Right hindlimb (tissue), 1 donor: Measurements from ENCODE around the gene DRAP1.
A peak's percentile ranks its signal among the peaks of the same experiment; 100 is the strongest.

ENCODE experiments used
- DNase-seq: peaks from one replicate; pipeline ENCODE4 v3.0.0-alpha.2; 2018

The DRAP1 gene

DNA sequence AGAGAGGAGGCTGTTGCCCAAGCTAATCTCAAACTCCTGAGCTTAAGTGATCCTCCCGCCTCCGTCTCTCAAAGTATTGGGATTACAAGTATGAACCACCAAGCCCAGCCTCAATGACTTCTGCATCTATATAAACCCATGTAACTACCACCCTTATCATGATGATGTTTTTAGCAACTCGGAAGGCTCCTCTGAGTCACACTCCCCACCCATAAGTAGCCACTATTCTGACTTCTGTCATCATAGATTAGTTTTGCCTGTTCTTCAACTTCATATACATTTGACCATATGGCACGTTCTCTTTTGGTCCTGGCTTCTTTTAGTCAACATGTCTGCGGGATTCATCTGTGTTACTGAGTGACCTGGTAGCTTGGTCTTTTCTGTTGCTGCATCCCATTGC is 12.6 kb upstream of the DRAP1 start:
- no peak for DNase-seq

DNA sequence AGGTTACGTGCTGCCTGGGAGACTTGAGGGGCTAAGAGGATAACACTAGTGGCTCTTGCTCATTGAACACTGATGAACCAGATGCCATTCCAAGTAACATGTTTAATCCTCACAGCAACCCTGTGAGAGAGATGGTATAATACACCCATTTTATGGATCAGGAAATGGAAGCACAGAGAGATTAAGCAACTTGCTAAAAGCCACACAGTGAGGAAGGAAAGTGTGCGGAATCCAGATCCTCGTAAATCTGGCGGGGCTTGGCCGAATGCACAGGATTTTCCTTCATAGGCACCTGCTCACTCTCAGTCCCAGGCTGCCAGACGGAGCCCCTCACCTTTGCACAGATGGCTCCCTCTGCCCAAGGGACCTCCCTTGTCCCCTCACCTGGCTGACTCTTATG is 11.3 kb upstream of the DRAP1 start:
- no peak for DNase-seq

DNA sequence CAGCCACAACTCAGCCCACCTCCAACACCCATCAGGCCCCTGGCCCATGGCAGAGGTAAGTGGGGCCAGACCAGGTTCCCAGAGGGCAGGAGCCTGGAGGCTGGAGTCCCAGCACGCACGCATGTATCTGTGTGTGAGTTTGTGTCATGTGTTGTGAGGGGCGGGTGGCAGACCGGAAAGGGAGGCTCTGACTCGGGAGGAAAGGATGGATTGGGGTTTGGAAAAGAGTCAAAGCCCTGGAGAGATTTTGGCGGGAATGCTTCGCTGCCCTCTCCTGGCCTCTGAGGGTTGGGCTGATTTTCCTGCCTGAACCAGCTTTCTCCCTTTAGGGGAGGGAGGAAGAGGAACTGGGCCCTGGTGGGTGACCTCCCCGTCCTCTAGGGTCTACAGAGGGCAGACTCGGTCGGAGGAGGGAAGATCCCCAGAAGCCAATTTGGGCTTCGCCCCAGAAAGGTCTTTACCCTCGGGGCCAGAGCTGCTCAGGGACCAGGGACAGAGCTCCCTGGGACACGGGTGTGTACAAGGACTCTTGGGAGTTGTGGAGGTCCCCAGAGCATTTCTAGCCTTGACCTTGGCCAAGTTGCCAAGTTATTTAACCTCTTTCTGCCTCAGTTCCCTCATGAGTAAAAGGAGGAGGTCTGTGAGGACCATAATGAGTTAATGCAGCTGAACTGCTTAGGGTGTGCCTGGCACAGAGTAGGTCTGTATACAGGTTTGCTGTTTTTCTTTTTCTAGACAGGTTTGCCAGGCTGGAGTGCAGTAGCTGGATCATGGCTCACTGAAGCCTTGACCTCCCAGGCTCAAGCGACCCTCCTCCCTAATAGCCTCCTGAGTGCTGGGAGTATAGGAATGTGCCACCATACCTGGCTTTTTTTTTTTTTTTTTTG is 7.3 kb upstream of the DRAP1 start:
- DNase-seq = peak; percentile 76

DNA sequence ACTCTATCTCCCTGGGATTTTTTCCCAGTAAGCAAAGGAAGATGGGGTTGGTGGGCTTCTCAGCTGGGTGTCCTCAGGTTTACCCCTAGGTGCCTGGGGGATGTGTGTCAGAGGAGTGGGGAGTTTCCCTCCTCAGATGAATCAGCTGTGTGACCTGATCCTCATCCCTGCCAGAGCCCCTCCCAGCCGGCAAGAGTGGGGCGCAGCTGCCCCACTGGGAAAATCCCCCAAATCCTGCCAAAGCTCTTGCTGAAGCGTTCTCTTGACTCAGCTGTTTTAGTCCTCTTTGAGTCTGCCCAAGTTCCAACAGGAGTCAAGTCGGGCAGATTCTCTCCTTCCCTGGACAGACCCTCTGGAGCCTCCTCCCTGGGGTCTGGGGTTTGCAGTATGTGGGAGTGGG is 6.4 kb upstream of the DRAP1 start:
- DNase-seq = no peak

DNA sequence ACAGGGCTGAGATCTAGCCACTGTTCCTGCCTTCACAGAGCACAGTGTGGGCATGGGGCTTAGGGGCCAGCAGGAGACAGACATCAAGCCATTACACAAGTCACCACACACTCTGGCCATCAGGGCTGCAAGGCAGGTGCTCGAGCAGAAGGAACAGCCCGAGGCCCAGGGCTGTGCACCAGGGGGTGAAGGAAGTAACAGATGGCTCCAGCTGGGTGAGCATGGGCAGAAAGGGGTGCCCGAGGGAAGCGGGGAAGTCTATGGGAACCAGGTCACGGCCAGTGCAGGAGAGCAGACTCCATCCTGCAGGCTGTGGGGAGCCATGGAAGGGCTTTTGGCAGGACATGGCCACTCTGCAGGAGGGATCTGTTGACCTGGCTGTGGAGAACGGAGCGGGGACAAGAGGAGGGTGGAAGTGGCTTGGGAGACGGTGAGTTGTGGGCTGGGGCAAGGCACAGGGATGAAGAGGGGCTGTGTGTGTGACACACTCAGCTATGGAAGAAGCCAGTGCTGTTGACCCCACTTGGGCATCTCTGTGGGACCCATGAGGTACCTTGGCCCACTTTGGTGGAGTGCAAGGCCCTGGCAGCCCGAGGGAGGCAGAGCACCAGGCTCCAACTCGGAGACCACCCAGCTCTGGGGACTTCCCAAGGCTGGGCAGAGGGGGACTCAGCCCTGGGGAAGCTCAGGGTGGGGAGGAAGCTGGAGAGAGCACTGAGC is 4.0 kb upstream of the DRAP1 start:
- DNase-seq = no peak

DNA sequence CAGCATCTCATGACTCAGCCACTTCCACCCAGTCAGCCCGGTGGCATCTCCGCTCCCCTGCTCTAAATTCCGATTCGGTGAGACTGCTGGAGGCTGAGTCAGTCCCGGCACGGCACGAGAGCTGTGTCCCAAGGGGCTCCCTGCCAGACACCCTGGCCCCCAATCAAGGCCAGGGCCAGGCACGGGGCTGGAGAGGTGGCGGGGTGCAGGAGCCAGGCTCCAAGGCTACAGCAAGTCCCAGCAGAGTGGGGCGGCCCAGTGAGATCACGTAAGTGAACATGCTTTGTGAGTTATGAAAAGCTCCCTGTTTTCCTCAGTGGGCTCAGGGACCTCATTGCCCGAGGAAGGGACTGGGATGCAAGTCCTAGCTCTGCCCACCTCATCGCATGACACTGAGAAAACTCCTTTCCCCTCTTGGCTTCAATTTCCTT is 3.4 kb upstream of the DRAP1 start:
- no peak for DNase-seq

DNA sequence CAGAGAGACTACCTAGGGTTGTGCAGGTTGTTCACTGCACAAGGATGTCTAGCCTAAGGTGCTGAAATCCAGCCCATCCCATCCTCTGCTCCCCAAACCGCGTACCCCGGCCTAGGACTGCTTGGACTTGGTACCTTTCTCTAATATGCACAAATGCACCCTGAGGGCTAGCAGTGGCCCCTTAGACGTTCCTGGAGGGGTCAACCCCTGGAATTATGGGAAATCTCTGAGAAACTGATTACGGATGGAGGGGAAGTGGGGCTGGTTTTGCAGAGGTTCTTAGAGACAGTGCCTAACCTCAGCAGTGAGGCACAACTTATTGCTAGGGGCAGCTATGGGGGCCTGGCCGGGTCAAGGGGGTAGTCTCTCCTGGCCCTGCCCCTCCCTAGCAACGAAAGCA is 2.8 kb upstream of the DRAP1 start:
- DNase-seq = no peak

DNA sequence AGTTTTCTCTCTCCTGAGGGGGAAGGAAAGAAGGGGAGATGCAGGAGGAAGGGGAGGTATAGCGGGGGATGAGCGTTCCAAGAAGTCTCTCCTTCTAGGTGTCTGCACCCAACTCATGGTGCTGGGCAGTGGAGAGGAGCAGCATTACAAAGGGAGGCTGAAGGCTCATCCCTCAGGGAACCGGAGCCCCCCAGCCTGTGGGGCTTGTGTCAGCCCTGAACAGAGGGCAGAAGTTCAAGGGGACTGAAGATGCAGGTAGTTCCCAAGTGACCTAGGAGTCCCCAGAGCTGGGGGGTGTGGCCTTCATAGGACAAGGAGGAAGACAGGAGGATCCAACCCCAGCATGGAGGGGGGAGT is 2.2 kb upstream of the DRAP1 start:
- no peak for DNase-seq

DNA sequence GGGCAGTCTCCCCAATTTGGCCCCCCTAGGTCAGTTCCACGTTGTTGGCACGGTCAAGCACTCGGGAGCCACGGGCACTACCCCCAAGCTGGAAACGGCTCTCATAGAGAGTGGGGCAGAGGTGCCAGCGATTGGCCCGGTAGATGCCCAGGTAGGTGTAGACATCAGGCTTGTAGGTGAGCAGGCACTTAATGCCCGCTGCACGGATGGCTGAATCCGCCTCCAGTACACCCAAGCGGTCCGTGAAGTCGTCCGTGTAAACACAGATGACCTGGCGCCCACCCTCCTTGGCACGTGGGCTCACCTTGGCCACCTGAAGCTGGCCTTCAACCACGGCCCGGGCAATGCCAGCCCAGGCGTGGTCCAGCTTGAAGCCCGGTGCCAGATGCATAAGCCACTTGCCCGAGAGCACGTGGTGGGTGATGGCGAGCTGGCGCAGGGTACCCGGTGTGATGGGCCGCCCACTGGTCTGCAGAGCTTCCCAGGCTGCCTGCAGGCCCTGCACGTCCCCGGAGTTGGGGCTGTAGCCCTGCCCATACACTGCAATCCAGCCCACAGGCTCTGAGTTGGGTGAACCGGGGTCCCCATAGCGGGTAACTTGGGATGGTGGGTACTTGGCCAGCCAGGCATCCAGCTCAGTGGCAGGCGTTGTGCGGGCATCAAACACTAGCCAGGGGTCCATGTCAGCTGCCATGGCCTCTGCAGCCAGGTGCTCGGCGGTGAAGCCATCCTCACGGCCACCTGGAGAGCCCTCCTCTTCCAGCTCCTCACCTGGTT is 1.6 kb upstream of the DRAP1 start:
- no peak for DNase-seq

DNA sequence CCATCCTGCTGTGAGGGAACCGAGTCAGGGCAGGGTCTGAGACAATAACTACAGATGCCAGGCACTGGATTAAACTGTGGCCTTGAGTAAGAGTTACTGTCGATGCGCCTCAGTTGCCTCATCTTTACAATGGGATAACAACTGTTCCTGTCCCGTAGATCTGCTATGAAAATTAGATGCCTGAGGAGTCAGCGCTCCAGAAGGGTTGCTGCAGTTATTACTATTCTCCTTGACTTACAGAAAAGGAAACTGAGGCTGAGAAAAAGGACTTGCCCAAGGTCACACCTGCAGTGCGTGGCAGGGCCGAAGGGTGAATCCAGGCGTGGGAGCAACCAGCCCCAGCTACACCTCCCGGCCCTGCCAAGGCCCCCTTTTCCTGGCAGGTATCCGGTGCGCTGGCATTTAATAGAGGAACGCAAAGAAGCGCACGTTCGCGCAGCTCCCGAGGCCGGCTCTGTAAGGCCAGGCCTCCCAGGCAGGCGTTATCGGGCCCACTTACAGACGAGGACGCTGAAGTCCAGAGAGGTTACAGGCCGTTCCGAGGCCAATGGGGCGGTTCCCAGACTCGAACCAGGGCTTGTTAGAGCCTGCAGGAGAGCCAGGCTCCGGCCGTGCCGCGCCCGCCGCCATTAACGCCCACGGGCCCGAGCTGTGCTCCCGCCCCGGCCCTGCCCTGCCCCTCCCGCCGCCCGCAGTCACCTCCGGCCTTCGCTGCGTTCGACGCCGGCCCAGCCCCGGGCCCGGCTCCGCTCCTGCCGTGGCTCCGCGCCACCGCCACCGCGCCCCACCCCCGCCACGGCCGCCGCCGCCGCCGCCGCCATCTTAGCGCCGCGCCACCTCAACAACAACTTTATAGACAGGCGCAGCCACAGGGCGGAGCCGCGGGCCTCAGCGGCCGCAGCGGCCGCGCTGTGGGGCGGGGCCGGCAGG is 750 bp upstream of the DRAP1 start, which contains the start of gene C11orf68:
TSS of gene C11orf68 (minus strand) at position 852 of the 930 bp plus-strand sequence. CDS start at position 821, 31 bp downstream.
- no peak for DNase-seq

DNA sequence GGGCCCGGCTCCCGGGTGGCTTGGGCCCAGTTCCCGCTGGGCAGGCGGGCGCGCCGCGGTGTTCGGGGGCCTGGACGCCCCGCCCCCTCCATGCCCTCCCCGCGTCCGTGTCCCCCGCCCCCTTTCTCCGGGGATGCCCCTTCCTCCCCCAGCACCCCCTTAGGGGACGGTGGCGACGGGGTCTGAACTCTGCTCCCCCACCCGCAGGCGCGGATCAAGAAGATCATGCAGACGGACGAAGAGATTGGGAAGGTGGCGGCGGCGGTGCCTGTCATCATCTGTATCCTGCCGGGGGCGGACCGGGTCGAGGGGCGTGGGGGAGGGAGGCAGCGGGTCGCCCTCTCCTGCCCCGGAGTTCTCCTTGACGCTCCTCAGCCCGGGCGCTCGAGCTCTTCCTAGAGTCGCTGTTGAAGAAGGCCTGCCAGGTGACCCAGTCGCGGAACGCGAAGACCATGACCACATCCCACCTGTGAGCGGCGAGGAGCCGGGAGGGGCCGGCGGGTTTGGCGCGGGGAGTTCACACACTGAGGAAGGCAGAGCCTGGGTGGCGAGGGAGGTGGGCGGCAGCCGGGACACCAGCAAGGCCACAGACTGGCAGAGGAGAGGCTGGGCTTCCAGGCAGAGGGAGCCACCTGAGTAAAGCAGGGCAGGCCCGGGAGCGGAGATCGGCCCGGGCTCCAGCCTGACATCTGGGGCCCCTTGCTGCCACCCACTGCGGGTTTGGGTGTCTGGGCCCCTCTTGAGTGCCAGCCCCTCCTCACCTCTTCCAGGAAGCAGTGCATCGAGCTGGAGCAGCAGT is 546 bp downstream of the DRAP1 start:
- DNase-seq = peak; percentile 57

DNA sequence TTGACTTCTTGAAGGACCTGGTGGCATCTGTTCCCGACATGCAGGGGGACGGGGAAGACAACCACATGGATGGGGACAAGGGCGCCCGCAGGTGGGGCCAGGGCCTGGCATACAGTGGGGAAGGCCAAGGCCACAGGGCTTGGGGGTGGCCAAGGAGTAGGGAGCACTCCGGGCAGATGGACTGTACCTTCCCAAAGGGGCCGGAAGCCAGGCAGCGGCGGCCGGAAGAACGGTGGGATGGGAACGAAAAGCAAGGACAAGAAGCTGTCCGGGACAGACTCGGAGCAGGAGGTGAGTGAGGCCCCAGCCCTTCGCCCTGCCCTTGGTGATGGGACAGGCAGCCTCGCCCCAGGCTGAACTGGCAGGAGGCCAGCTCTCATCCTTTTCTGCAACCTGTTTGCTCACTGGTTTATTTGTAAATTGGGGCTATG is 1.2 kb downstream of the DRAP1 start:
- DNase-seq = no peak

DNA sequence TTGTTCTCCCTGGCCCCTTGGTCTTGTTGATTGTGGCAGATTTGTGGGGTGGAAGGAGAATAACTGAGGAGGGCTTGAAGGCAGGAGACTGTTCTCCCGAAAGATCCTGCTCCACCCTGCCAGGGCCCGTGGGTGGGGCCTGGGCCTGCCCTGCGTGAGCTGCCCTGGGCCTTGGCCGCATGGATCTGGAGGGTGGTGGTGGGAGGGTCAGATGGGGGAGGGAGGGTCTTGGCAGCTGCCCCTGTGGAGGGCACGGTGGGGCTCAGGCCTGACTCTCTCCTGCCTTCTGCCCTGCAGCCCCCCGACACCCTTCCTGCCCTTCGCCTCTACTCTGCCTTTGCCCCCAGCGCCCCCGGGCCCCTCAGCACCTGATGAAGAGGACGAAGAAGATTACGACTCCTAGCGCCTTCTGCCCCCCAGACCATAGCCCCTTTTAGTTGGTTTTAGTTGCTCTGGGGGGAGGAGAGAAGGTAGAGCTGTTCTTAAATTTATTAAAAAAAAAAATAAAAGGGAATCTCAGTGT is 1.9 kb downstream of the DRAP1 start:
- no peak for DNase-seq

DNA sequence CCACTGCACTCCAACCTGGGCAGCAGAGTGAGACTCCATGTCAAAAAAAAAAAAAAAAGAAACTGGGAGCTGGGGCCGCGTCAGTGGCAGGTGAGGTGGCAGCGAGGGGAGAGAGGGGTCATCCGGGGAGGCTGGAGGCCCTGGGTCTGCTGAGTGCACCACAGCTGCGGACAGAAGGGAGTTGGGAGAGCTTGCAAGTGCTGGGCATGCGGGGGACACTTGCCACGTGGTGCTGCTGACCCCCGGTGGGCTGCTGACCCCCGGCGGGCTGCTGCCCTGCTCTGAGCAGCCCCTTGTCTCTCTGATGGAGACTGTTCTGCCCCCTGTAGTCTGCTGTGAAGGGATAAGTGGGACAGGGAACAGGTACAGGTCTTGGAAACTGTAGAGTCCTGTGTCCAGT is 2.6 kb downstream of the DRAP1 start:
- no peak for DNase-seq

DNA sequence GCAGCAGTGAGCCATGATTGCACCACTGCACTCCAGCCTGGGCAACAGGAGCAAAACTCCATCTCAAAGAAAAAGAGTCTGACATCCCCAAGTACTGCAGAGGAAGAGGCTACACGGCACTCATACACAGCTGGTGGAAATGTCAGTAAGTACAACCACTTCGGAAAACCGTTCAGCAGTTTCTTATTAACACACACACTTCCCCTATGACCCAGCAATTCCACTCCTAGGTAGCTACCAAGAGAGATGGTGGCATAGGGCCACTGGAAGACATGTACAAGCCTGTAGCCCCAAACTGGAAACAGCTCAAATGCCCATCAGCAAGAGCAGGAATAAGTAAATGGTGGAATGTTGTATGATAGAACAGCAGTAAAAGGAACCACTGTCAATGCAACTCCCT is 3.3 kb downstream of the DRAP1 start:
- no peak for DNase-seq

DNA sequence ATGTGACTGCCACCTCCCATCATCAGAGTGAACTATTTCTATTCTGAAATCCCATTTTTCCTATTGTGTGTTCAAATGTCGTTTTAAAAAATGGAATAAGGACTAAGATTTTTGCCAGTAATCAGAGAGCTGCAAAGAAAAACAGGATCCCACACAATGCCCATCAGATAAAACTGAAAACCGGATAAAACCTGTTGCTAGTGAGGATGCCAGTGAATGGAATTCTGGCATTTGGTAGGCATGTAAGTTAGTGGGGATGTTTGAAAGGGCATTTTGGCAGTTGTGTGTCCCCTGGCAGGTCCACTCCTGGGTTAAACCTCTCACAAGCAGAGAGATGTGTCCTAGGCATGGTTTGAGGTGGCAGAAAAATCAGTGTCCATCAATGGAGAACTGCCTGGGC is 6.2 kb downstream of the DRAP1 start:
- no peak for DNase-seq

DNA sequence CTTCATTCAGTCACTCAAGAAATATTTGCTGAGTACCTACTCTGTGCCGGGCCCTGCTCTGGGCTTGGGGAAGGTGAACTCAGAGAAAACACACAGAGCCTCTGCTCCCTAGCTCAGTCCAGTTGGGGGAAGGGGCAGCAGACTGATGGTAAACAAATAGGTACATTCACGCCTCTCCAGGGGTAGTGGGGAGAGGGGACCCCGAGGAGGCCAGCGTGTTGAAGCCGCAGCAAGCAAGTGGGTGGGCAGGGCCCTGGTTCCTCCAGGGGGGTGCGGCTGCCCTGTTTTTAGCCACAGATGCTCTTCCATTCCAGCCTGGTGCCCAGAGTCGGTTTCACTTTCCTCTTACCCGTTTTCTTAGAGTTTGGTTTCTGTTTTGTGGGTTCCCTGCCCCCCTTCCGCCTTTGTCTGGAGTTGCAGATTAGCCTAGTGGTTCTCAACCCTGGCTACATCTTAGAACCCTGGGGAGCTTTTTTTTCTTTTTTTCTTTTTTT is 8.7 kb downstream of the DRAP1 start:
- DNase-seq = no peak

DNA sequence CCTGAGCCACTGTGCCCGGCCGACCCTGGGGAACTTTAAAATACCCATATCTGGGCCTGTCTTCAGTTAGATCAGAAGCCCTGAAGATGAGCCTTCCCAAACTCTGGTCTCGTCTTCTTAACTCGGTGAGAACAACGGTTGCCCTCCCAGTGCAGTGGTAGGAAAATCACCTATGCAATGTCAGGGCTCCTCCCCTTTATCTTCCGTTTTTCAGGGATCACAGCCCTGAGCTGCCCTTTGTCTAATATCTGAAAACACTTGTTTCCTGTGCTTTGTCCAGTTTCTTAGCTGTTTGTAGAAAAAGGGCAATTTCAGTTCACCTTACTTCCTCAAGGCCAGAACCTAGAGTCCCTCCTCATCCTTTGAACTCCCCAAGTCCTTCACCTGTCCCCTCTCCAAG is 9.4 kb downstream of the DRAP1 start:
- no peak for DNase-seq

DNA sequence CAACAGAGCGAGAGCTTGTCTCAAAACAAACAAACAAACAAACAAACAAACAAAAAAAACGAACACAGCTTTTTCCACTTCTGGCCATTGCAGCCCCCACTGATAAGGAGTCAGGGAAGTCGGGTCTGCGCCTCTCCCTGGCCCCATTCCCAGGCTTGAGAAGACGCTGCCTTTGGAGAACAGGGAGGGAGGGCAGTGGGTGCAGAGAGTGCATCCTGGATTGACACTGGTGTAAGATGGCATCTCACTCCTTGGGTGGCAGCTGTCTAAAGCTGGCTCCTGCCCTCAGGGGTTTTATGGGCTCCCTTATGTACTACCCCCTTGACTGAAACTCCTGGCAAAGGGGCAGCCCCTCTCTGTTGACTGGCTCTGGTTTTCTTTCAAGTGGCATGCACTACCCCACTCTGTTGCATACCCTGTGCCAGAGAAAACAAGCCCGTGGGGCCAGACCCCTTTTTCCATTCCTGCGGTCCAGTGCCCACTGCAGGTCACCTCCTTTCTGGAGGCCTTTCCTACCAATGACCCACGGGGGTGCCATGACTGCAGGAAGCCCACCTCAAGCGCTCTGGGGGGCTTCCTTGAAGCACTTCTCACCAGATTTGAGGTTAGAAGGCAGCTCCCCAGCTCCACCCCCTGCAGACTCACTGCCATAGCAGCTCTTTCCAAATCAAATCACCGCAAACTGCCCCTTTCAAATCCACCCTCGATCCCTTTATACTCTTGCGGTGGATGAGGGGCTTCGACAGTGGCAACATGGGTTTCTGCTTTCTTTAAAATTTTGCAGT is 12.7 kb downstream of the DRAP1 start:
- DNase-seq = no peak

DNA sequence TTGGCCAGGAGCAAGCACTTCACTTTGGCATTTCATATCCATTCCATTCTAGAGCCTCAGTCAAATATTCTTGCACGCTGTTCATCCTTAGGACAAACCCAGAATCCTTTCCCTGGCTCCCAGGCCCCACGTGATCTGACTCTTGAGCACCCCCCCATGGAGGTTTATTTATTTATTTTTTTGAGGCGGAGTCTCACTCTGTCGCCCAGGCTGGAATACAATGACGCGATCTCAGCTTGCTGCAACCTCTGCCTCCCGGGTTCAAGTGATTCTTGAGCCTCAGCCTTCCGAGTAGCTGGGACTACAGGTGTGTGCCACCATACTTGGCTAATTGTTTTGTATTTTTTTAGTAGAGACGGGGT is 13.3 kb downstream of the DRAP1 start:
- DNase-seq = no peak
